ENCODE measurements around the gene DSG1. TPM values are rescaled to one million over a fixed set of nuclear protein-coding genes. Genes with fewer than 3 reads are reported as not detected.
"Not testable (repeated sequence)": the region's sequence is repeated elsewhere in the genome, so short reads cannot be mapped to it uniquely, and the experiment has no call there.

DSG1 gene
- not detected for polyA plus RNA-seq (ENCODE audit: low read depth in 6 of 6)

DNA sequence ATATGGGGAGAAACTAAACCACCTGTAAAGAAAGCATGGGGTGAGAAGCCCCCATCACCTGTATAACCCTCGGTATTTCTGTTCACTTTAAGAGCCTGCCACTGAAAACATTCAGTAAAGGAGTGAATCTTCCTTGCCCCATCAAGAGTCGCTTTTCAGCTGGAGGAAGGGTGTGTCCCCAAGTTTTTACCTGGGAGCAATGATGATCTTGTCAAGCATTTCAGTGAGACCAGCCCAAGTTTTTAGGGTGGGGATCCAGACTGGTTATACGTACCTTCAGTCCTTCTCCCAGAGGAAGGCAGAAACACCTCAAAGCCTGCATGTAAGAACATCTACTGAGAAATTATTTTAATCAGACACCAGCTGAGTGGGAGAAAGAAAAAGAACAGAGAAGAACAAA is at the start of gene DSG1:
Gene DSG1, plus strand, starts transcription at position 301 of the 400 bp plus-strand sequence. CDS start 141 bp downstream, outside the sequence.
- Mint-ChIP-seq H3K27me3 (no peaks in the 10 kb centered on the region), H3K27ac (no peak within 1 kb of the TSS), H3K9me3 (peaks cover 0 to 9% (median 0%) of the 10 kb centered on the region in 7 donors), H3K4me3 (no peak within 1 kb of the TSS), H3K4me1 (no peaks in the 10 kb centered on the region), H3K36me3 (no peaks in the 10 kb centered on the region)
- no peak for ATAC-seq (ENCODE audit: low read depth in 2 of 2)
- DNase-seq: no peak

DNA sequence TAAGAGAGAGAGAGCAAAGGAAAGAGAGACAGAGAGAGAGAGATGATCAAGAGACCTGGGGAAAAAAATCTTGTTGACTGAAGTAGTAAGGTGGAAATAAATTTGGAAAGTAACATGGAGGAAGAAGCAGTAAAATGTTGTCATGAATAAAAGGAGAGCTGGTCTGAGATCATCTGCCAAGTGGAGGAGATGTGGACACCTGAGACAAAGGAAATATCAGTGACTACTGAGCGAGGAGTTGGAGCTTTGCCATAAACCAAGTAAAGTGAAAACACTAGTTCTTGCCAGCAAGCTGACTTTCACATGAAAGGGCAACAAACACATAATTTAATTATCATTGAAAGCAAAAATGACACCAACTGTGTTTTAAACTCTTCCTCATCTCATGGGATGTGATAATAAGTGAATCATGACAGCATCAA is 49.0 kb upstream of the DSG1 start:
- ATAC-seq (ENCODE audit: low read depth in 2 of 2) (no peak), DNase-seq (no peak)
- Mint-ChIP-seq H3K4me1 (no peaks in the 10 kb centered on the region), H3K27ac (no peak overlapping the region), H3K9me3 (peaks cover 0 to 6% (median 0%) of the 10 kb centered on the region in 7 donors), H3K36me3 (no peaks in the 10 kb centered on the region), H3K27me3 (no peaks in the 10 kb centered on the region), H3K4me3 (no peak overlapping the region)

DNA sequence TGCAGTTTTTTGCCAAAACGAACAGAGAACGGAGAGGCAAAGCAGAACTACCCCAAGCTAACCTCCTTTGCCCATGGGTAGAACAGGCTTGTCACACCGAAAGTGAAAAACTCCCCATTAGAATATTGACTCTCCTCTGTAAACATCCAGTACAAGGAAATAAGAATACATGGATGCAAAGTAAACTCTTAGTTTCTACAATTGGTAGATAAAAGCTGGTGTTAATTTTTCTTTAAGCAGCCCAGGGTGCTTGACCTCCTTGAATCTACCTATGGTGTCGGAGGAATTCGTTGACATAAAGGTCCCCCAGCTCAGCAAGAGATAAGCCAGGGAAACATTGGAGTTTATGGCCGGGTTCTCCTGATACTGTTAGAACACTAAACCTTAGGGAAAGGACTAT is 48.4 kb upstream of the DSG1 start:
- no peak overlapping the region for H3K27ac Mint-ChIP-seq
- H3K4me3 Mint-ChIP-seq: no peak overlapping the region
- ATAC-seq (ENCODE audit: low read depth in 2 of 2) (no peak), DNase-seq (no peak)
- no peaks in the 10 kb centered on the region for H3K27me3 Mint-ChIP-seq
- H3K36me3 Mint-ChIP-seq: no peaks in the 10 kb centered on the region
- peaks cover 0 to 6% (median 0%) of the 10 kb centered on the region in 7 donors for H3K9me3 Mint-ChIP-seq
- no peaks in the 10 kb centered on the region for H3K4me1 Mint-ChIP-seq

DNA sequence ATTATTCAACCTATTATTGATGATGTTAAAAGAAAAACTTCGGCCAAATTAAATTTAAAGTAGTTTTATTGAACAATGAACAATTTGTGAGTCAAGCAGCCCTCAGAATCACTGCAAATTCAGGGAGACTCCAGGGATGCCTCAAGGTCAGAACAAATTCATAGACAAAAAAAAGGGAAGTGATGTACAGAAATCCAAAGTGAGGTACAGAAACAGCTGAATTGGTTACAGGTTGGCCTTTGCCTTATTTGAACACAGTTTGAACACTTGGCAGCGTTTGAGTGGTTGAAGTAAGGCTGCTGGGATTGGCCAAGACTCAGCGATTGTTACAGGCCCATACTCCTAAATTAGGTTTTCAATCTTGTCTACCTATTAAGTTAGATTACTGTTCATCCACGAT is 47.4 kb upstream of the DSG1 start:
- H3K4me3 Mint-ChIP-seq: no peak overlapping the region
- no peaks in the 10 kb centered on the region for H3K27me3 Mint-ChIP-seq
- ATAC-seq (ENCODE audit: low read depth in 2 of 2): no peak
- no peaks in the 10 kb centered on the region for H3K36me3 Mint-ChIP-seq
- peaks cover 0 to 6% (median 0%) of the 10 kb centered on the region in 7 donors for H3K9me3 Mint-ChIP-seq
- no peak for DNase-seq
- H3K27ac Mint-ChIP-seq: no peak overlapping the region
- H3K4me1 Mint-ChIP-seq: no peaks in the 10 kb centered on the region

GRCh38 chr18:31273812-31274527 is 44.0 kb upstream of the DSG1 start:
- no peak for ATAC-seq (ENCODE audit: low read depth in 2 of 2)
- H3K4me1 Mint-ChIP-seq: no peaks in the 10 kb centered on the region
- H3K36me3 Mint-ChIP-seq: no peaks in the 10 kb centered on the region
- H3K27me3 Mint-ChIP-seq: no peaks in the 10 kb centered on the region
- H3K27ac Mint-ChIP-seq: no peak overlapping the region
- H3K4me3 Mint-ChIP-seq: no peak overlapping the region
- H3K9me3 Mint-ChIP-seq: peaks cover 0 to under 1% (median 0%) of the 10 kb centered on the region in 7 donors
- DNase-seq: no peak

- Mint-ChIP-seq H3K27ac (no peak overlapping the region), H3K9me3 (no peaks in the 10 kb centered on the region), H3K36me3 (no peaks in the 10 kb centered on the region), H3K4me3 (no peak overlapping the region), H3K4me1 (no peaks in the 10 kb centered on the region), H3K27me3 (no peaks in the 10 kb centered on the region)
- ATAC-seq (ENCODE audit: low read depth in 2 of 2) (no peak), DNase-seq (no peak)
Observed at GRCh38 chr18:31274931-31275330, 43.0 kb upstream of the DSG1 start.

DNA sequence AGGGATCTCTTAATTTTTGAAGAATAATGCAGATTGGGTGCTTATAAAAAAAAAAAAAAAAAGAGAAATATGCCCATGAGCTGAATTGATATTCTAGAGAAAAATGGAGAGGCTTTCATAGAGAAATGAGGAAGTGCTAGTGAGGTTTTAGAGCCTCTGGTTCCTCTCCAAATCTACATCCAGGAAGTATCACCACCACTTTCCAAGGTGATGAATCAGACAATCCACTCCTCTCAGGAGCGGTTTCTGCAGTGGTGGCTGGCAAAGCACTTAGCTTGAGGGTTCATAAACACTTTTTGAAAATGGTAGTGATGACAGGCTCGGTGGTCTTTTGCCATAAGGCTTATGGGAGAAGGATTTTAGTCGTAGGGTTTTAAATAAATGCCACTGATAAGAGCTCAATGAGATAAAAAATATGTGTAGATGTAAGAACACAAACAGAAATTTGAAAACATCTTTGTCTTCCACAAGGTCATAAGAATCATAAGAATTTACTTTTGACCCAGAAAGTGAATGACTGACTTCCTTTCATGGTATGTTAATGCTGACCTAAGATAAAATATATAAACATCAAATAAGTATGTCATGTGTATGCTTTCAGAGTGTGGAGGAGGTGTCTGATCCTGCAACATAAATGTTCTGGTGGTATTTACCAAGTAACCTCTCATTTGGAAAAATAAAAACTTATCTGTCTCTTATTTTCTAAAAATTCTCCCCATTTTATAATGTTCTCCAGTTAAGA is 42.1 kb upstream of the DSG1 start:
- H3K27me3 Mint-ChIP-seq: no peaks in the 10 kb centered on the region
- no peaks in the 10 kb centered on the region for H3K36me3 Mint-ChIP-seq
- ATAC-seq (ENCODE audit: low read depth in 2 of 2): no peak
- H3K4me1 Mint-ChIP-seq: no peaks in the 10 kb centered on the region
- no peak overlapping the region for H3K27ac Mint-ChIP-seq
- H3K9me3 Mint-ChIP-seq: no peaks in the 10 kb centered on the region
- H3K4me3 Mint-ChIP-seq: no peak overlapping the region
- no peak for DNase-seq

DNA sequence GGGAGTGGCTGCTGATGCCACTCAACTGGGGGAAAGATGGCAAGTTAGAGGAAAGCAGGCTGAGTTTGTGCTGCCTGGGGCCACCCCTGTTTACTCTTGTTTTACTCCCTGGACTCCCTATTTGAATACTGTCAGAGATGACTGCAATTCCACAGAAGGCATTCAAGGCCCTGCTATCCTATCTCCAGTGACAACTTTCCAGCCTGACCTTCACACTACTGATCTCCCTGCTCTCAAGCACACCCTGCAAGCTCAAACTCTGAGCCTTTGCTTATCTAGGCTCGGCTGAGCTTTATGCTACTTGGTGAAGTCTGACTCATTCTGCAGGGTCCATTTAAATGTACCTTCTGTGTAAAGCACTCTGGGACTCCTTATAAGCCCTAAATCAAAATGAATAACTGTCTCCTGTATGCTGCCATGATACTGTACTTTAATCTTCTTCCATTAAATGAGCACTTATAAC is 39.3 kb upstream of the DSG1 start:
- no peak overlapping the region for H3K27ac Mint-ChIP-seq
- H3K4me3 Mint-ChIP-seq: no peak overlapping the region
- no peak for ATAC-seq (ENCODE audit: low read depth in 2 of 2)
- no peak for DNase-seq
- H3K4me1 Mint-ChIP-seq: no peaks in the 10 kb centered on the region
- no peaks in the 10 kb centered on the region for H3K36me3 Mint-ChIP-seq
- H3K27me3 Mint-ChIP-seq: no peaks in the 10 kb centered on the region
- no peaks in the 10 kb centered on the region for H3K9me3 Mint-ChIP-seq

DNA sequence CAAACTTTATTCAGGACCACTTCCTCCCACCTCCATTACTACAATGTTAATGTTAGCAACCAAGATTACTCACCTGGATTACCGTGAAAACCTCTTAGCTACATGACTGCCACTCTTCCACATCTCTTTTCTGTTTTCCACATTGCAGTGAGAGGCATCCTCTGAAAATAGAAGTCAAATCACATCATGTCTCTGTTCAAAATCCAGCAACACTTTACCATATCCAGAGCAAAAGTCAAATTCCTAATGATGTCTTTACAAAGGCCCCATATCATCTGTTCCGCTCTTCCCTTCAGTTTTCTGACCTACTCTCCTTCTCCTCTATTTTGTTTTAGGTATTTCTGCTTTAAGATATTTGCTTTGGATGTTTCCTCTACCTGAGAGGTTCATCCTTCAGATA is 37.5 kb upstream of the DSG1 start:
- Mint-ChIP-seq H3K9me3 (peaks cover 0 to 2% (median 0%) of the 10 kb centered on the region in 7 donors), H3K27ac (no peak overlapping the region), H3K4me1 (no peaks in the 10 kb centered on the region), H3K27me3 (peaks cover 0 to under 1% (median 0%) of the 10 kb centered on the region in 3 donors), H3K36me3 (no peaks in the 10 kb centered on the region), H3K4me3 (no peak overlapping the region)
- ATAC-seq (ENCODE audit: low read depth in 2 of 2) (no peak), DNase-seq (no peak)

DNA sequence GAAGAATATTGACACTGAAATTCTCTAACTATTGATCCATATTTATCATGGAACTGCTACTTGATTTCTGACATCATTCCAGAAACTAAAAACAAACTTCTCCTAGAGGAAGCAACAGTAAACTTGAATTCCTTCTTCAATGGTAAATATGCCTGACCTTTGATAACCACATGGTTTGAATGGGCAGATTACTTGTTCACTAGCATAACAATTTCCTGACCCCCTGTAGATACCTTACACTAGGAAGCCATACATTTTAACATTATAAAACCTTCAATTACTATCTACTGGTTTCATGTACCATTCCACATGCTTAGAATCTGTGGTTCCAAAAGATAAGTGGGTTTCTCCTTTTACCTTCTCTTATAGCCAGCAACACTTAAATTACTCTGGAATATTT is 36.5 kb upstream of the DSG1 start:
- peaks cover 0 to 4% (median 0%) of the 10 kb centered on the region in 3 donors for H3K27me3 Mint-ChIP-seq
- DNase-seq (no peak), ATAC-seq (ENCODE audit: low read depth in 2 of 2) (no peak)
- H3K4me3 Mint-ChIP-seq: no peak overlapping the region
- peaks cover 0 to 9% (median 3%) of the 10 kb centered on the region in 7 donors for H3K9me3 Mint-ChIP-seq
- no peak overlapping the region for H3K27ac Mint-ChIP-seq
- H3K36me3 Mint-ChIP-seq: no peaks in the 10 kb centered on the region
- H3K4me1 Mint-ChIP-seq: no peaks in the 10 kb centered on the region

- peaks cover 16 to 37% (median 25%) of the 10 kb centered on the region in 7 donors for H3K9me3 Mint-ChIP-seq
- H3K27me3 Mint-ChIP-seq; ATAC-seq (ENCODE audit: low read depth in 2 of 2); H3K36me3 Mint-ChIP-seq; H3K4me3 Mint-ChIP-seq; DNase-seq; H3K27ac Mint-ChIP-seq; H3K4me1 Mint-ChIP-seq: not testable (repeated sequence)
Observed at GRCh38 chr18:31289446-31289845, 28.5 kb upstream of the DSG1 start.

- Mint-ChIP-seq H3K9me3 (peaks cover 12 to 30% (median 21%) of the 10 kb centered on the region in 7 donors), H3K36me3 (no peaks in the 10 kb centered on the region), H3K4me1 (no peaks in the 10 kb centered on the region), H3K4me3 (no peak overlapping the region), H3K27ac (no peak overlapping the region), H3K27me3 (no peaks in the 10 kb centered on the region)
- DNase-seq: no peak
- ATAC-seq (ENCODE audit: low read depth in 2 of 2): no peak
Observed at GRCh38 chr18:31291688-31292087, 26.3 kb upstream of the DSG1 start.

- Mint-ChIP-seq H3K4me1 (no peaks in the 10 kb centered on the region), H3K36me3 (no peaks in the 10 kb centered on the region), H3K9me3 (peaks cover 6 to 27% (median 15%) of the 10 kb centered on the region in 7 donors), H3K27ac (no peak overlapping the region), H3K4me3 (no peak overlapping the region), H3K27me3 (no peaks in the 10 kb centered on the region)
- no peak for DNase-seq
- ATAC-seq (ENCODE audit: low read depth in 2 of 2): no peak
Observed at GRCh38 chr18:31294199-31294747, 23.7 kb upstream of the DSG1 start.

DNA sequence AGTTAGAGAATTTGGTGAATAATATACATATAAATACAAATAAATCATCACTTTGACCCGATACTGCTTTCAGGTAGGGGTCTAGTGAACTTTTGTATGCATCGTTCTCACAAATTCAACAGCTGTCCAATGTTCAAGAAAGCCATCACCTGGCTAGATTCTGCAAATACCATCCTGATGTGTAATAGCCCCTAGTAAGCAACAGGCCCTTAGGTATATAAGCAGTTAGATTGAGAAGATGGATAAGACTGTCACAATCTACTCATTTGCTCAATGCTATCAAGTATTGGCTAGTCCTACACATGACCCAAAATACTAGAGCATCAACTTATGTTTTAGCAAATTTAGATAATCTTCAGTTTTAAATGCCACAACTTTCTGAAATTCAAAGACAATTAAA is 20.7 kb upstream of the DSG1 start:
- no peak overlapping the region for H3K27ac Mint-ChIP-seq

More for the DNA sequence above, 20.7 kb upstream of the DSG1 start:
- DNase-seq: no peak
- peaks cover 0 to 11% (median 2%) of the 10 kb centered on the region in 7 donors for H3K9me3 Mint-ChIP-seq
- no peaks in the 10 kb centered on the region for H3K4me1 Mint-ChIP-seq
- H3K27me3 Mint-ChIP-seq: no peaks in the 10 kb centered on the region
- no peak overlapping the region for H3K4me3 Mint-ChIP-seq
- H3K36me3 Mint-ChIP-seq: no peaks in the 10 kb centered on the region
- ATAC-seq (ENCODE audit: low read depth in 2 of 2): no peak
